Measurements from ENCODE around the gene PDZK1IP1. TPM values are rescaled to one million over a fixed set of nuclear protein-coding genes. Genes with fewer than 3 reads are reported as not detected.
A peak's percentile ranks its signal among the peaks of the same experiment; 100 is the strongest.

The PDZK1IP1 gene
- total and polyA plus RNA-seq, 4 donors, result 0.75 to 2.2 (median 0.98) TPM

- Histone ChIP-seq H3K27ac (ENCODE audit: low read depth in 1 of 2, low read length in 2 of 2) (no peak overlapping the region), H3K4me3 (ENCODE audit: low read depth in 1 of 3, low read length in 3 of 3) (no peak overlapping the region), H3K9me3 (ENCODE audit: control insufficient read depth in 4 of 4, low read length in 3 of 4) (no peaks in the 10 kb centered on the region), H3K9ac (ENCODE audit: low read depth in 1 of 2, low read length in 2 of 2) (no peak overlapping the region), H3K4me1 (ENCODE audit: control insufficient read depth in 4 of 4, insufficient read depth in 4 of 4, low read length in 3 of 4) (no peaks in the 10 kb centered on the region), H3K27me3 (ENCODE audit: control insufficient read depth in 4 of 4, insufficient read depth in 4 of 4, low read length in 3 of 4) (no peaks in the 10 kb centered on the region), H3K36me3 (ENCODE audit: control insufficient read depth in 4 of 4, insufficient read depth in 3 of 4, low read depth in 1 of 4, low read length in 3 of 4) (no peaks in the 10 kb centered on the region)
- DNase-seq (ENCODE audit: low spot score), result peak; percentile 47
- WGBS, result 93% methylated on average over 4 of the region's 4 CpGs
- TF ChIP-seq ZBTB33 (IDR thresholded peaks at IDR 0.05), result no peak
- no peak for TF ChIP-seq JUND (IDR thresholded peaks at IDR 0.05)
- no peak for TF ChIP-seq REST (IDR thresholded peaks at IDR 0.05)
- TF ChIP-seq RAD21 (IDR thresholded peaks at IDR 0.05), result no peak
- no peak for TF ChIP-seq YY1 (IDR thresholded peaks at IDR 0.05)
- TF ChIP-seq EGR1 (IDR thresholded peaks at IDR 0.05; ENCODE audit: low read depth in 2 of 2), result no peak
- TF ChIP-seq TAF1 (conservative IDR thresholded peaks at IDR 0.05), result no peak
These were observed 25.9 kb upstream of the PDZK1IP1 start for GRCh38 chr1:47215713-47216112.

GRCh38 chr1:47214549-47214948, 24.7 kb upstream of the PDZK1IP1 start:
- H3K36me3 ChIP-seq (ENCODE audit: control insufficient read depth in 4 of 4, insufficient read depth in 3 of 4, low read depth in 1 of 4, low read length in 3 of 4), result no peaks in the 10 kb centered on the region
- WGBS, result 79% methylated on average over 3 of the region's 3 CpGs
- no peak overlapping the region for H3K4me3 ChIP-seq (ENCODE audit: low read depth in 1 of 3, low read length in 3 of 3)

More at GRCh38 chr1:47214549-47214948, 24.7 kb upstream of the PDZK1IP1 start:
- H3K27ac ChIP-seq (ENCODE audit: low read depth in 1 of 2, low read length in 2 of 2), result no peak overlapping the region
- no peak for TF ChIP-seq REST (IDR thresholded peaks at IDR 0.05)
- no peak for TF ChIP-seq NR2F2 (IDR thresholded peaks at IDR 0.05)
- TF ChIP-seq EGR1 (IDR thresholded peaks at IDR 0.05; ENCODE audit: low read depth in 2 of 2), result no peak
- TF ChIP-seq SP1 (IDR thresholded peaks at IDR 0.05), result no peak
- no peak for TF ChIP-seq HNF4A (conservative IDR thresholded peaks at IDR 0.05)
- TF ChIP-seq ATF3 (IDR thresholded peaks at IDR 0.05), result no peak
- no peak for TF ChIP-seq CTCF (IDR thresholded peaks at IDR 0.05; ENCODE audit: low read depth, low read length, missing input control)
- no peak for TF ChIP-seq TAF1 (conservative IDR thresholded peaks at IDR 0.05)
- TF ChIP-seq GABPA (IDR thresholded peaks at IDR 0.05 in 1 of 2, conservative IDR thresholded peaks at IDR 0.05 in 1 of 2), result no peak
- no peak for TF ChIP-seq RAD21 (IDR thresholded peaks at IDR 0.05)
- TF ChIP-seq FOXA1 (IDR thresholded peaks at IDR 0.05), result no peak
- no peak for TF ChIP-seq ZBTB33 (IDR thresholded peaks at IDR 0.05)
- no peak for TF ChIP-seq JUND (IDR thresholded peaks at IDR 0.05)
- TF ChIP-seq FOXA2 (IDR thresholded peaks at IDR 0.05), result no peak
- no peak for TF ChIP-seq RXRA (IDR thresholded peaks at IDR 0.05)
- TF ChIP-seq HNF4G (IDR thresholded peaks at IDR 0.05), result no peak
- no peak for TF ChIP-seq MAX (IDR thresholded peaks at IDR 0.05)
- TF ChIP-seq YY1 (IDR thresholded peaks at IDR 0.05), result no peak
- no peak for DNase-seq (ENCODE audit: low spot score)
- H3K9ac ChIP-seq (ENCODE audit: low read depth in 1 of 2, low read length in 2 of 2), result no peak overlapping the region
- H3K27me3 ChIP-seq (ENCODE audit: control insufficient read depth in 4 of 4, insufficient read depth in 4 of 4, low read length in 3 of 4), result peaks cover 0 to 3% (median 0%) of the 10 kb centered on the region in 4 donors
- H3K4me1 ChIP-seq (ENCODE audit: control insufficient read depth in 4 of 4, insufficient read depth in 4 of 4, low read length in 3 of 4), result no peaks in the 10 kb centered on the region
- no peaks in the 10 kb centered on the region for H3K9me3 ChIP-seq (ENCODE audit: control insufficient read depth in 4 of 4, low read length in 3 of 4)
